Measurements from ENCODE around the gene ZNF823. TPM values are rescaled to one million over a fixed set of nuclear protein-coding genes. Genes with fewer than 3 reads are reported as not detected.

Gene ZNF823
- total RNA-seq, 1 donor from 2014 or later, result 5.6 TPM

GRCh38 chr19:11699931-11700794 is 38.6 kb downstream of the ZNF823 start:
- Histone ChIP-seq H3K4me3 (no peak overlapping the region), H3K27ac (no peak overlapping the region), H3K9me3 (no peaks in the 10 kb centered on the region), H3K36me3 (no peaks in the 10 kb centered on the region), H3K27me3 (ENCODE audit: low read depth) (no peaks in the 10 kb centered on the region), H3K4me1 (peaks cover 6% of the 10 kb centered on the region)
- peak; percentile 72 for TF ChIP-seq CTCF (IDR thresholded peaks at IDR 0.05)
- intact Hi-C loops (cut with DNase I), result no loop called here
- ATAC-seq, result peak; percentile 30 to 47
- DNase-seq, result no peak

DNA sequence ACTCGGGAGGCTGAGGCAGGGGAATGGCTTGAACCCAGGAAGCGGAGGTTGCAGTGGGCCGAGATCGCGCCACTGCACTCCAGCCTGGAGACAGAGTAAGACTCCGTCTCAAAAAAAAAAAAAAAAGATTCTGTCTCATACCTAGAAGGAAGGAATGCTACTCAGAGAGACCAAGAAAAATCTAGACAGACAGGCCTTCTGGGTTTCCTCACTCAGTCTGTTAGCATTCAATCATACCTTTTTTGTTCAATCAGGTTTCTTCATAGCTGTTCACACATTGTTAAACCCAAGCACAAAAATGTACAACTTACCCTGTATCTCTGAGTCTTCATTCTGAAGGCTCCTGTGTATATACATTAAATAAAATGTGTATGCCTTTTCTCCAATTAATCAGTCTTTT is 40.5 kb downstream of the ZNF823 start:
- no peaks in the 10 kb centered on the region for H3K27me3 ChIP-seq (ENCODE audit: low read depth)
- H3K36me3 ChIP-seq, result no peaks in the 10 kb centered on the region
- H3K27ac ChIP-seq, result no peak overlapping the region
- intact Hi-C loops (cut with DNase I), result no loop called here
- ATAC-seq (no peak), DNase-seq (no peak)
- H3K9me3 ChIP-seq, result no peaks in the 10 kb centered on the region
- H3K4me1 ChIP-seq, result peaks cover 17% of the 10 kb centered on the region
- H3K4me3 ChIP-seq, result no peak overlapping the region
- TF ChIP-seq CTCF (IDR thresholded peaks at IDR 0.05), result no peak

DNA sequence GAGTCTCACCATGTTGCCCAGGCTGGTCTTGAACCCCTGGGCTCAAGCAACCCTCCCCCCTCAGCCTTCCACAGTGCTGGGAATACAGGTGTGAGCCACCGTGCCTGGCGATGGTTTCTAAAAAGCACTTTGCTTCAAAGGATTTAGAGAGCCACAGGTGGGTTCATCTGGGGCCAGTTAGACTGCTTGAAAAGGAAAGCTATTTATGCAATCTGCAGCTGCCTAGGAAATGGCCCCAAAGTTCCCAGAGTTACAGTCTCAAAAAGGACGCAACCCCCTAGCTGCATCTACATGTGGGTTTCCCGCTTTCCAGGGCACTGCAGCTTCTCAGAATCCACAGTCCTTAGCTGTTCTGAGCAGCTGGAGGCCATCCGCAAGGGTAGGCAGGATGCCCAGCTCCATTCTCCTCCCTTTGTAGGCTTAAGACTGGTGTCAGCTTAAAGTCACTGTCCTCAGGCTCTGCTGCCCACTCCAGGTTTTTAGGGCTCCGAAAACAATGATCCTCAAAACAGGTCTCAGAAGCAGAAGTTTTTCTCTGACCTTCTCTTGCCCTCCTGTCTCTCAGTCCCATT is 41.4 kb downstream of the ZNF823 start:
- intact Hi-C loops (cut with DNase I), result no loop called here
- Histone ChIP-seq H3K9me3 (no peaks in the 10 kb centered on the region), H3K4me1 (peaks cover 17% of the 10 kb centered on the region), H3K36me3 (no peaks in the 10 kb centered on the region), H3K27me3 (ENCODE audit: low read depth) (no peaks in the 10 kb centered on the region), H3K4me3 (no peak overlapping the region), H3K27ac (no peak overlapping the region)
- DNase-seq, result no peak
- ATAC-seq, result no peak
- TF ChIP-seq CTCF (IDR thresholded peaks at IDR 0.05), result no peak

DNA sequence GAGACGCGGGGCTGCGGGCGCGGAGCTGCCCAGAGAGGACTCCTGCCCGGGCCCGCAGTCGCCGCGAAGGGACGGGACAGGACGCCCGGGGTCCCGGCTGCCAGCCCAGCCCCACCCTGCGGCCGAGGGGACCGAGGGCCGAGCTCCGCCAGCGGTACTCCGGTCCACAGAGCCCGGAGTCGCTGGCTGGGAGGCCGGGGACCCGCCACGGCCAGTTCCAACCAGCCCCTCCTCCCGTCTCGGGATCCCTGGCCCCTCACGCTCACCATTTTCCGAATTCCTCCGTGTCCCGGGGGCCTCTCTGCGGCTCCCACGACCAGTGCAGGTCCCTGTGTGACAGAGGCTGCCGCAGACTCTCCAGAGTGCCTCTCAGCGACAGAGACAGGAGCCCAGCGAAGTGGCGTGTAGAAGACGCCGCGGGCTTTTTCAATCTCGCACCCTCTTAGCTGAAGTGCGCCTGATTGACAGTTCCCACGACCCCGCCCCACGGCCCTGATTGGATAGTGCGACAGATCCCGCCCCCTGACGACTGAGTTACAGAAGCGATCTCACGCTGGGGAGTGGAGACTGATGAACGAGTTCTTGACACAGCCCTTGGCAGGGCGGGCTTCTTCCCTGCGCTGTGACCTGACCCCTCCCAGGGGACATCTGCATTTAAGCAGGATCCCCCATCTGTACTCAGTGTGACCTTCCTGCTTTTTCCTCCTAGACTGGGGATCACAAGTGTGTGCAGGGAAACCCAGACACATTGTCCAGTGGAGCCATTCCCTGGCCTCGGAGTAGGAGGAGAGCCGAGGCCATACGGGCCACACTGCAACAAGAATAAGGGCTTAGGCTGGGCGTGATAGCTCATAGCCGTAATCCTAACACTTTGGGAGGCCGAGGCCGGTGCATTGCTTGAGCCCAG is 44.0 kb downstream of the ZNF823 start:
- intact Hi-C loops (cut with DNase I), result no loop called here
- H3K4me3 ChIP-seq, result peak overlapping the region; percentile 72
- no peaks in the 10 kb centered on the region for H3K36me3 ChIP-seq
- H3K9me3 ChIP-seq, result no peaks in the 10 kb centered on the region
- DNase-seq (peak; percentile 94), ATAC-seq (peak; percentile 98 to 99)
- no peaks in the 10 kb centered on the region for H3K27me3 ChIP-seq (ENCODE audit: low read depth)
- H3K27ac ChIP-seq, result peak overlapping the region; percentile 51
- H3K4me1 ChIP-seq, result peaks cover 17% of the 10 kb centered on the region
- TF ChIP-seq CTCF (IDR thresholded peaks at IDR 0.05), result no peak

Measured in lower lobe of right lung (tissue), 2 donors.